Skeletal muscle cell (primary cell): ENCODE results near the gene TMEM198.

ENCODE experiments used
- DNase-seq: peaks from one replicate; pipeline ENCODE4 v3.0.0-alpha.2; 2010; ENCODE audit warnings: low read depth
- H3K4me3 ChIP-seq: 2 replicates; pipeline ENCODE4 v1.5.1; 2011; ENCODE audit warnings: low read depth, mild to moderate bottlenecking, control low read depth, low read length, moderate library complexity

TMEM198 gene

DNA sequence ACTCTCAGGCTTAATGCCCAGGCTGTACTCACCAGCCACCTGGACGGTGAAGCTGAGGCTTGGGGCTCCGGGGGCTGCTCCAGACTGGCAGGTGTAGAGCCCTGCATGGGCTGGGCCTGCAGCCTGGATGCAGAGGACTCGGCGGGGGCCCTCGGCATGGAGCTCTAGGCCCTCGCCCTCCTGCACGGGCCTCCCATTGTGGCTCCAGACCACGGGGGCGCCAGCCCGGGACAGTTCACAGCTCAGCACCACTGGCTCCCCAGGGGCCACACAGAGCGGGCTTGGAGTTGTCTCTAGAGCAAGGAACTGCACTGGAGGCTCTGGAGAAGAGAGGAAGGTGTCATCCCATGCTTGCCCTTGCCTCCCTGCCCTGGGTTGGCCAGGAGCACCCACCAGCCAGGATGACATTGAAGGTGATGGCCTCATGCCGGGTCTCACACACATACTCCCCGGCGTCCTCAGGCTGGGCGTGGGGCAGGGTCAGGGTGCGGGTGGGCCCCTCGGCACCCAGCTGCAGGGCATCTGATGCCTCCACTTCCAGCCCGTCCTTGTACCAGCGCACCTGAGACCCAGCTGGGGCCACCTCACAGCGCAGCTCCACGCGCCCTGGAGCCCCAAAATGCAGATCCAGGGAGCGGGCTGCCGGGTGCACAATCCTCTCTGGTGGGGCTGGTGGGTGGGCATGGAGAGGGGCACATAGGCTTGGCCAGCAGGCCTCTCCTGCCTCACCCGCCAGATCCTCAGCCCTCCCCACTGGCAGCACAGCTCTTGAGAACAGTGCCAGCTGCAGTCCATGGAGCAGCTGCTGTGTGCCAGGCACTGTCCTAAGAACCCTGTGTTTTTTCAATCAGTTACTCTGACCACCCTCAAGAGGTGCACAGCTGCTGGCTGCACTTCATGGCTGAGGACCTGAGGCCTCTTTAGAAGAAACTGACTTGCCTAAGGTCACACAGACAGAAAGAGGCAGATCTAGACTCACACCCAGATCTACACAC is 14.3 kb downstream of the TMEM198 start:
- no peak for DNase-seq
- H3K4me3 ChIP-seq = no peak overlapping the region

- no peak overlapping the region for H3K4me3 ChIP-seq
- DNase-seq = no peak
Measured at GRCh38 chr2:219559156-219559915, 15.5 kb downstream of the TMEM198 start.

DNA sequence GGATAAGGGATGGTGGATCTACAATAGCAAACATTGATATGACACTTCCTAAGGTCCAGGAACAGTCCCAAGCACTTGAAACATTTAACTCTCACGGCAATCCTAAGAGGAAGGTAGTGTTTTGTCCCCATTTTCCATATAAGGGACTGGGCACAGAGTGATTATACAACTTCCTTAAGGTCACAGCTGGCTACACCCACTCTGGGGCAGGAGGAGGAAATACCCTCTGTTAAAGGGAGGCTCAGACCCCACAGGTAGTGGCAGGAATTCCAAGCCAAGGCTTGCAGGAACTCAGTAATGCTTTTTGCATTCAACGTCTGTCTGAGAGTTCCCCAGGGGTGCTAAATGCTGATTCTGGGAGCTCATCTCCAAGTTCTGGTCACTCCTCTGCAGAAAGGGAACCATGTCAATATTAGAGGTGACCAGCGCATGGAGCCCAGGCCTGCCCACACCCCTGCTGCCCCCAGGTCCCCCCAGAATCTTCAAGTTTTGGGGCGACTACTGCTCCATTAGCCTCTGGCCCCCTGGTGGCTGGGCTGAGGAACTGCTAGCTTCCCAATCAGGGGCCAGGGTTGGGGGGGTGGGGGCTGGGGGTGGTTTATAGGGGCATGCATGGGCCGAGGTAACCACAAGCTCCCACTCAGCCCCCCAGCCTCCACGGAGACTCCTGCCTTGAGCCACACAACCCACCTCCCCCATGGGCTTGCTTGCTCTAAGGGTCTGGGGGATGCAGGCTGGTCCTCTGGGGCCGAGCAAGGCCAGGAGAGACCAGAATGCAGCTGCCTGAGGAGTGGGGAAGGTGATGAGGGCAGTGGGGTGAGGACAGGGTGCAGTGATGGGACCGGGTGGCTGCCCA is 16.4 kb downstream of the TMEM198 start:
- no peak overlapping the region for H3K4me3 ChIP-seq
- DNase-seq = no peak

- no peak for DNase-seq
- H3K4me3 ChIP-seq = no peak overlapping the region
Measured at GRCh38 chr2:219560893-219561178, 17.0 kb downstream of the TMEM198 start.

DNA sequence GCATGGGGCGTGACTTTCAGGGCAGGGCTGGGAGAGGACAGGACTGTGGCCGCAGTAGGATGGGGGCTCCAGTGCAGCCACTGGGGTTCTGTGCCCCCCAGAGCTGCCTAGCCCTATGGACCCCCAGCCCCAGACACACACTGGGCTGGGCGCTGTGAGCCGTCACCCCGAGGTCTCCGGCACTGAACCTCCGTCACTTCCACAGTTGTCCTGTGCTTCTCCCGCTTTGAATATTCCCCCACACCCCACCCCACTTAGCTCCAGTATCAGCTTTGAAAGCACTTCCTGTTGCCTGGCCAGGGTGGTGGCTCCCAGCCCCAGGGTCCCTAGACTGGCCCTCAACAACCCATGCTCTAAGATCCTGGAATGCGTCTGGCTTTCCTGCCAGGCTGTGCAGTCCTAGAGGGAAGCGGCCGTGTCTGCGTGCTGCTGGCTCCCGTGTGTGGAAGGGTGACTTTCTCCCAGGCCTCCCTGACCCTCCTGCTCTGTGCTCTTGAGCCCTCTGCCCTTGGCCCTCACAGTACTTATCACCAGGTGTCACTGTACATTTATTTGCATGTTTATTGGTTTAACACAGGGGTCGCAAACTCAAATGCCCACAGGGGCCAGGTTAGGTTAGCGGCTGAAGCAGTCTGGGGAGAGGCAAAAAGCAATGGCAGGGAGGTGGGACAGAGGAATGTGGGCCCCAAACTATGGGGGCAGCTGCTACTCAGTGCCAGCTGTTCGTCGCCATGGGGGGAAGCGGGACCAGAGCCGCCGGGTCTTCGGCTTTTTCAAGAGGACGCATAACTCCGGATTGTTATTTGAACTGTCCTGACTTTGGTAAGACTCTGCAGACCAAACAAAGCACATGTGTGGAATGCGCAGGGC is 17.6 kb downstream of the TMEM198 start:
- DNase-seq = no peak
- no peak overlapping the region for H3K4me3 ChIP-seq

DNA sequence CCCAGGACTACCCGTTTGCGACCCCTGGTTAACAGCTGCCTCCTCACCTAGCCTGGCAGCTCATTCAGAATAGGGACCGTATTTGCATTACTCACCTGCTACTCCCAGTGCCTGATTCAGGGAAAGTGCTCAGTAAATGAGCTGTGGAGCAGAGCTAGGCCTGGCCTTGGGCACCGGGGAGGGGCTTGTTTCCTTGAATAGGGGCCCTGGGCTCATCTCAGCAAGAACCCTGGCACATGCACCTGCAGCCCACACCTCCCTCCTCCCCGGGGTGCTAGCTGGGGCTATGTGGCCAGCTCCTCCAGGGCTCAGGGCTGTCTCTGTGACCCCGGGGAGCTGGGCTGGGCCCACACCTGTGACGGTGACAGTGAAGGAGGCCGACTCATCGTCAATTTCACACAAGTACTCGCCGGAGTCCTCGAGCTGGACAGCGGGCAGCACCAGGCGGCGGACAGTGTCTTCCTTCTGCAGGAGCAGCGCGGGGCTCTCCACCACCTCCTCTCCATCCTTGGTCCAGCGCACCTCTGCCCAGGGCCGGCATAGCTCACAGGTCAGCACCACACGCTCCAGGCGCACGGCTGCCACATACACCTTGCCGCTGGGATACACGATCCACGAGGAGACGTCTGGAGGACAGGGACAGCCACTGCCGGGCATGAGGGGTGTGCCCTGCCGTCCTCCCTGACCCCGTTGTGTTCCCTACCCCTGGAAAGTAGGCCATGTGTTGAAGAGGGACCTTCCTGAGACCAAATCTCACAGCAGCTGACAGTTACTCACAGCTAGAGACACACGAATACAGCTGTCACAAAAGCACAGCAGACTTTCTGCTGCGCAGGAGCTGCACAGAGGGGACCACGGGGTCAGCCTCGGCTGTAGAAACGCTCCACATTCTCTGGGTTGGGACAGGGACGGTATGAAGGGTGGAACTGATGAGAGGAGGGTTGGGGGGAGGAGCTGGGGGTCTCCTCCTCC is 18.5 kb downstream of the TMEM198 start:
- DNase-seq = no peak
- H3K4me3 ChIP-seq = no peak overlapping the region

DNA sequence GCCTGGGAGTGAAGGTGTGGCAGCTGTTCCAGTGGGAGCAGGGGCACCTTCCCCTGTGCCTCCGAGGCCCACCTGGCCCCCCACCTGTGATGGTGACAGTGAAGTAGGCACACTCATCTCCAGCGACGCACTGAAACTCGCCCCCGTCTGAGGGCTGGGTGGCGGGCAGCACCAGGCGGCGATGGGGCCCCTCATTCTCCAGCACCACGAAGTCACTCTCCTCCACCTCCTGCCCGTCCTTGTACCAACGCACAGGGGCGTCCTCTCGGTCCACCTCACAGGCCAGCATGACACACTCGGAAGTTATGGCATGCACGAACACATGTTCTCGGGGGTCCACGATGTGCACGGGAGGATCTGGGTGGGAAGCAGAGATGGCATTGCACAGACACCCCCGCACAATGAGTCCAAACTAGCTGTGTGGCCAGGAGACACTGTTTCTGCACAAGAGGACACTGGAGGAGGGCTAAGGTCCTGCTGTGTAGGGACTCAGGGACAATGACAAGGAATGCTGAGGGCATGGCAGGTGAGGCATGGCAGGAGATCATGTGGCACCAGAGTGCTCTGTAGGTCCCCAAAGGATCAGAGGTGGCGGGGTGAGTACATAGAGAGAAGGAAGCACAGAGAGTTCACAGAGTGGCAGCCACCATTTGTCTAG is 19.6 kb downstream of the TMEM198 start:
- no peak overlapping the region for H3K4me3 ChIP-seq
- no peak for DNase-seq

GRCh38 chr2:219565130-219566080 is 21.6 kb downstream of the TMEM198 start:
- H3K4me3 ChIP-seq = no peak overlapping the region
- no peak for DNase-seq

GRCh38 chr2:219566640-219567039 is 22.8 kb downstream of the TMEM198 start:
- no peak for DNase-seq
- no peak overlapping the region for H3K4me3 ChIP-seq

- no peak overlapping the region for H3K4me3 ChIP-seq
- DNase-seq = no peak
Measured at GRCh38 chr2:219567131-219567530, 23.3 kb downstream of the TMEM198 start.

DNA sequence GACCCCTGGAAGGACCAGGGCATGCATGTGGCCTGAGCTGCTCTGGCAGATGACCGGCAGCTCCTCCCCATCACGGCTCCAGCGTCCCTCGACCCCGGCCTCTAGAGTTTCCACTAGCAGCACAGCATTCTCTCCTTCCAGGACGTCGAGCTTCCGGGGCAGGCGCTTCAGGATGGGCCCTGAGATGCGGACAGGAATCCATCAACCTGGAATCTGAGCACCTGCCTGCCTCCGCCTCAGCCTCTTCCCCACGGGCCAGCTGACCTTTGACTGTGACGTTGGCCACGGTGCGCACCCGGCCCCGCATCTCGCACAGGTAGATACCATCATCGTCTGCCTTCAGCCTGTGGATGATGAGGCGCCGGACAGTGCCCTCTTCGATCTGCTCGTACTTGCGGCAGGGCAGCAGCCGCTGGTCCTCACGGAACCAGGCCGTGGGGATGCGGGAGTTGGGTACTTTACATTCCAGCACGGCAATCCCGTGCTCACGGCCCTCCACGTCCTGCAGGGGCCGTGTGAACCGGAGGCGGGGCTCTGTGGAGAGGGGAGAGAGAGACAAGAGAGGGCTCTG is 24.0 kb downstream of the TMEM198 start:
- no peak for DNase-seq
- no peak overlapping the region for H3K4me3 ChIP-seq

DNA sequence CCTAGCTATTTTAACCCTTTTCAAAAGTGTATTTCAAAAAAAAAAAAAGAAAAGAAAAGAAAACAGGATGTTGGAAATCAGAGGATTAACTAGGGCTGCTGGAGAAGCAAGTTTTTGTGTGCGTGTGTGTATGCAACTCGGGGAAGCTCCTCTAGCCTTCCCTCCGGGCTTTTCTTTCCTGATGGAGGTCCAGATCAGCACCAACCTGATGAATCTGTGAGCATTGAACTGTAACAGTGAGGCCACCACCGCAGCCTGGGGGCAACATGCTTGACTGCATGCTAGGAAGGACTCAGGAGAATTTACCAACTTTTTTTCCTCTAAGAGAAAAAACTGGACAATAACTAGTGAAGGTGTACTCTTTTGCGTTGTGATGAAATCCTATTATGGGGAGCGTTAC is 25.2 kb downstream of the TMEM198 start:
- DNase-seq = no peak

DNA sequence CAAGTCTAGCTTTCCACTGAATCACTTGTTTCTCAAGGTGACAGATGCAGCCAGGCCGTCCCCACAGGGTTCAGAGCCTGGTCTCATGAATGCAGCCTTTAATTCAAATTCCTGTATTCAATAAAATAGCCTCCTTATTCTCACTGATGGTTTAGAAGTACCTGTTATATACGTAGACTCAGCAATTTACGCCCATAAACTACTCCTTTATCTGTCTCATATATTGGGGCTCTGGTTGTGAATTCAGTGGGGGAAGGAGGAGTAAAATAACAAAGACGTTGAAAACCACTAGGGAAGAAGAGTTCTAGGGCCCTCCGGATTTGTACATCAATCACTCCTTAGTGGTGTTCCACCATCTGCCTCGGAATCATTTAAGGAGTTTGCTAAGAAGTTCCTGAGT is 25.8 kb downstream of the TMEM198 start:
- peak overlapping the region; percentile 67 for H3K4me3 ChIP-seq
- no peak for DNase-seq

More for the DNA sequence above, 25.2 kb downstream of the TMEM198 start:
- H3K4me3 ChIP-seq = no peak overlapping the region

DNA sequence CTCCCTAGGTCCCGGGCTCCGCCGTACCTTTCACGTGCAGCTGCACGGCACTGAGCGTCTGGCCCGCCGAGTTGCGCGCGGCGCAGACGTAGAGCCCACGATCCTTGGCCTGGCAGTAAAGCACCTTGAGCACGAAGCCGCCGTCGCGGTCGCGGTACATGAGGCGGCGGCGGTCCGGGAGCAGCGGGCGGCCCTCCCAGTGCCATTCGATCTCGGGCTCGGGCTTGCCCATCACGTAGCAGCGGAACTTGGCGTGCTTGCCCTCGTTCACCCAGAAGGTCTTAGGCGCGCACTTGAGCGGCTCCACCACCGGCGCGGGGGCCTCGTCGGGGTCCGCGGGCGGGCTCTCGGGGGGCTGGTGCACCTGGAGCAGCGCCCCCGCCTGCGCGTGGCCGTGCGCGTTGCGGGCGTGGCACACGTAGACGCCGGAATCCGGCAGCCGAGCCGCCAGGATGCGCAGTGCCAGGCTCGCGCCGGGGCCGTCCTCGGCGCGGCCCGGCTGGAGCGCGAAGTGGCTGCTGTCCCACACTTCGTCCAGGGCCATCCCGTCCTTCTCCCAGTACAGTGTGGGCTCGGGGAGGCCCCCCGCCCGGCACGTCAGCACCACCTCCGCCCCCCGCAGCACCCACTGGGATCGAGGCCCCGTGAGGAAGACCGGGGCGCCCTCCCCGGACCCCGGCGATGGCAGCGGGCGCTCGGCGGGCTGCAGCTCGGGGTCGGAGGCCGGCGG is 26.5 kb downstream of the TMEM198 start:
- peak overlapping the region; percentile 67 for H3K4me3 ChIP-seq
- no peak for DNase-seq

- DNase-seq = no peak
- H3K4me3 ChIP-seq = peak overlapping the region; percentile 67
Measured at GRCh38 chr2:219570924-219571310, 27.1 kb downstream of the TMEM198 start.
